ENCODE measurements around the gene ACTN2.

- TF ChIP-seq, protein P1, sequence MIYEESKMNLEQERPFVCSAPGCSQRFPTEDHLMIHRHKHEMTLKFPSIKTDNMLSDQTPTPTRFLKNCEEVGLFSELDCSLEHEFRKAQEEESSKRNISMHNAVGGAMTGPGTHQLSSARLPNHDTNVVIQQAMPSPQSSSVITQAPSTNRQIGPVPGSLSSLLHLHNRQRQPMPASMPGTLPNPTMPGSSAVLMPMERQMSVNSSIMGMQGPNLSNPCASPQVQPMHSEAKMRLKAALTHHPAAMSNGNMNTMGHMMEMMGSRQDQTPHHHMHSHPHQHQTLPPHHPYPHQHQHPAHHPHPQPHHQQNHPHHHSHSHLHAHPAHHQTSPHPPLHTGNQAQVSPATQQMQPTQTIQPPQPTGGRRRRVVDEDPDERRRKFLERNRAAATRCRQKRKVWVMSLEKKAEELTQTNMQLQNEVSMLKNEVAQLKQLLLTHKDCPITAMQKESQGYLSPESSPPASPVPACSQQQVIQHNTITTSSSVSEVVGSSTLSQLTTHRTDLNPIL (CRISPR knock-in tag; IDR thresholded peaks at IDR 0.05; ENCODE audit: low read depth) = no peak
- no peak for TF ChIP-seq ZC3H10 (CRISPR knock-in tag; IDR thresholded peaks at IDR 0.05)
- no peak for TF ChIP-seq RARB (CRISPR knock-in tag; IDR thresholded peaks at IDR 0.05)
- TF ChIP-seq CSRNP3 (CRISPR knock-in tag; IDR thresholded peaks at IDR 0.05) = no peak
- no peak for TF ChIP-seq PATZ1 (CRISPR knock-in tag; IDR thresholded peaks at IDR 0.05; ENCODE audit: borderline replicate concordance)
Measured at GRCh38 chr1:236810018-236810417, 123.7 kb downstream of the ACTN2 start.
